Panc1 (cell line): ENCODE results near the gene RPRD2. TPM values are rescaled to one million over a fixed set of nuclear protein-coding genes. Genes with fewer than 3 reads are reported as not detected.

Experiments
- ATAC-seq: fragments of 200-7000 bp; cut with Tn5 transposase; 2 replicates; pipeline ENCODE4 v1.9.1; 2020; ENCODE audit warnings: mild to moderate bottlenecking, moderate library complexity
- BruUV-seq: library from RNA; stranded (reverse); fragments of 400-500 nt; replicated peaks from 2 replicates; lab custom pipeline; 2021; lab: Mats Ljungman, UMichigan
- CTCF ChIA-PET: fragments of 300-600 bp; sonication (Branson Sonifier 250); formaldehyde crosslinking; loops from one replicate; lab custom pipeline; 2022; ENCODE audit warnings: antibody characterized with exemption; lab: Charles Lee
- POLR2A ChIA-PET: fragments of 300-600 bp; sonication (Branson Sonifier 250); formaldehyde crosslinking; loops from one replicate; lab custom pipeline; 2022; ENCODE audit warnings: antibody characterized with exemption; lab: Charles Lee
- DNase-seq: peaks from one replicate; pipeline ENCODE4 v3.0.0-alpha.2; 2010; ENCODE audit warnings: low read depth, low spot score
- H3K27ac ChIP-seq: 2 replicates; pipeline ENCODE4 v1.5.1; 2011; ENCODE audit warnings: mild to moderate bottlenecking, low read length, inconsistent platforms
- H3K27me3 ChIP-seq: fragments of 200-500 bp; sonication (Bioruptor generic); 2 replicates; pipeline ENCODE4 v1.6.0; 2014; ENCODE audit warnings: low read length, inconsistent platforms; ENCODE audit not compliant: control insufficient read depth, insufficient read depth
- H3K36me3 ChIP-seq: fragments of 200-500 bp; sonication (Bioruptor generic); 2 replicates; pipeline ENCODE4 v1.5.1; 2014; ENCODE audit warnings: inconsistent platforms, mild to moderate bottlenecking, low read length, moderate library complexity; ENCODE audit not compliant: control insufficient read depth, insufficient read depth
- H3K4me1 ChIP-seq: 2 replicates; pipeline ENCODE4 v1.5.1; 2011; ENCODE audit warnings: inconsistent platforms, mild to moderate bottlenecking, low read length, moderate library complexity; ENCODE audit not compliant: control insufficient read depth, insufficient read depth
- H3K4me3 ChIP-seq, 2 experiments: 2 replicates each; pipeline ENCODE4 v1.5.1; 2011 to 2012; ENCODE audit warnings: low read depth in 2 of 2, low read length in 2 of 2, mild to moderate bottlenecking in 2 of 2, inconsistent platforms in 1 of 2, moderate library complexity in 1 of 2
- H3K9me3 ChIP-seq: fragments of 200-500 bp; sonication (Bioruptor generic); 2 replicates; pipeline ENCODE4 v1.5.1; 2014; ENCODE audit warnings: low read depth, mild to moderate bottlenecking, inconsistent platforms, low read length, moderate library complexity; ENCODE audit not compliant: control insufficient read depth, insufficient read depth
- POLR2AphosphoS5 ChIP-seq: IDR thresholded peaks from 2 replicates; pipeline ENCODE4 v1.6.1; 2012; ENCODE audit warnings: mild to moderate bottlenecking, low read depth, low read length, moderate library complexity
- SIN3A ChIP-seq: IDR thresholded peaks from 2 replicates; pipeline ENCODE4 v1.6.1; 2012; ENCODE audit warnings: low read depth, mild to moderate bottlenecking, low read length, moderate library complexity, borderline replicate concordance; ENCODE audit not compliant: insufficient read depth
- TCF7L2 ChIP-seq: IDR thresholded peaks from 2 replicates; pipeline ENCODE4 v1.6.1; 2011; ENCODE audit warnings: mild to moderate bottlenecking, low read depth, low read length, inconsistent platforms
- in situ Hi-C: cut with HindIII; loops from 2 replicates; pipeline ENCODE4 v1.10.0; 2016; ENCODE audit warnings: low sequenced_read_pairs, low pct_unique_long_range_greater_than_20kb
- intact Hi-C: fragments of 100-400 bp; cut with micrococcal nuclease; formaldehyde crosslinking; loops from one replicate; pipeline ENCODE4 v1.10.0; 2022; ENCODE audit not compliant: unreplicated experiment
- microRNA-seq: library from miRNA; unstranded; fragments of <30 nt; microRNA quantifications from one replicate; pipeline ENCODE4 v1.1.0, GENCODE V29; 2020; ENCODE audit not compliant: unreplicated experiment
- total RNA-seq: library from RNA; stranded (reverse); gene quantifications from one replicate; pipeline ENCODE4 v1.2.1, GENCODE V29; 2021; ENCODE audit not compliant: unreplicated experiment
- TF ChIP-seq, protein P1 (sequence below): fragments of 450-650 bp; IDR thresholded peaks from 2 replicates; pipeline ENCODE4 v1.5.1; 2017; ENCODE audit warnings: mild to moderate bottlenecking
- TF ChIP-seq, protein P2 (sequence below), 2 experiments: IDR thresholded peaks; 2 replicates each; pipeline ENCODE4 v1.6.1; 2011 to 2012; ENCODE audit warnings: low read depth in 2 of 2, control low read depth in 1 of 2, low read length in 1 of 2, mild to moderate bottlenecking in 1 of 2, moderate library complexity in 1 of 2; ENCODE audit not compliant: insufficient read depth in 1 of 2

The RPRD2 gene
- total RNA-seq, 1 experiment from 2014 or later: 28.3 TPM

DNA sequence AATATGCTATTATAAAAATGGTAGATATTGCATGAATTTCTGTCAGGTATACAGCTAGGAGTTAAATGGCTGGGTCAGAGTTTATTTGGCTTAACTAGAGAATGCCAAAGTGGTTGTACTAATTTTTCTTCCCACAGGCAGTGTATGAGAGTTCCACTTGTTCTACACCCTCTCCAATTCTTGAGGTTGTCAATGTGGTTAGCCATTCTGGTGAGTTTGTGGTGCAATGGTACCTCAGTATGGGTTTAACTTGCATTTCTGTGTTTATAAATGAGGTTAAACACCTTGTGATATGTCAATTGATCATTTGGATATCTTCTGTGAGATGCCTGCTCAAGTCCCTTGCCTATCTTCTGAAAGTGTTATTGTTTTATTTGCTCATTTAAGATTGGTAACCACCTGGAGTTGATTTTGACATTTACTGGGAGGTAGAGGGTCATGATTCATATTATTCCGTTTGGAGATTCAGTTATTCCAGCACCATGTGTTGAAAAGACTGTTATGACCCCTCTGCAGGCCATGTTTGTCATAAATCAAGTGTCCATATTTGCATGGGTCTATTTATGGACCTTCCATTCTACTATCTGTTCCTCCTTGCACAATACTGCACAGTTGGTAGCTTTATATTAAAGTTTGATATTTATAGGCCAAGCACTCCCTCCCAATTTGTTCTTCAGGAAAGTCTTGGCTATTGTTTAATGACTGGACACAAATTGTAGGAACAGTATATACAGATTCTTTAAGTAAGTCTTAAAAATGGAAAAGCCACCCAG, 157.4 kb downstream of the RPRD2 start:
- DNase-seq (no peak), ATAC-seq (no peak)
- in situ Hi-C loops (no loop called here), intact Hi-C loops (no loop called here)
- H3K27me3 ChIP-seq: no peaks in the 10 kb centered on the region
- H3K36me3 ChIP-seq: no peaks in the 10 kb centered on the region
- ChIA-PET POLR2A (no interaction called here), CTCF (no interaction called here)
- no peaks in the 10 kb centered on the region for H3K9me3 ChIP-seq
- no TSS peak for BruUV-seq
- no peak overlapping the region for H3K4me3 ChIP-seq
- H3K4me1 ChIP-seq: no peaks in the 10 kb centered on the region
- no peak for TF ChIP-seq SIN3A
- TF ChIP-seq, protein P1, sequence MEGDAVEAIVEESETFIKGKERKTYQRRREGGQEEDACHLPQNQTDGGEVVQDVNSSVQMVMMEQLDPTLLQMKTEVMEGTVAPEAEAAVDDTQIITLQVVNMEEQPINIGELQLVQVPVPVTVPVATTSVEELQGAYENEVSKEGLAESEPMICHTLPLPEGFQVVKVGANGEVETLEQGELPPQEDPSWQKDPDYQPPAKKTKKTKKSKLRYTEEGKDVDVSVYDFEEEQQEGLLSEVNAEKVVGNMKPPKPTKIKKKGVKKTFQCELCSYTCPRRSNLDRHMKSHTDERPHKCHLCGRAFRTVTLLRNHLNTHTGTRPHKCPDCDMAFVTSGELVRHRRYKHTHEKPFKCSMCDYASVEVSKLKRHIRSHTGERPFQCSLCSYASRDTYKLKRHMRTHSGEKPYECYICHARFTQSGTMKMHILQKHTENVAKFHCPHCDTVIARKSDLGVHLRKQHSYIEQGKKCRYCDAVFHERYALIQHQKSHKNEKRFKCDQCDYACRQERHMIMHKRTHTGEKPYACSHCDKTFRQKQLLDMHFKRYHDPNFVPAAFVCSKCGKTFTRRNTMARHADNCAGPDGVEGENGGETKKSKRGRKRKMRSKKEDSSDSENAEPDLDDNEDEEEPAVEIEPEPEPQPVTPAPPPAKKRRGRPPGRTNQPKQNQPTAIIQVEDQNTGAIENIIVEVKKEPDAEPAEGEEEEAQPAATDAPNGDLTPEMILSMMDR: no peak
- TF ChIP-seq POLR2AphosphoS5: no peak
- TF ChIP-seq TCF7L2: no peak
- TF ChIP-seq, protein P2, sequence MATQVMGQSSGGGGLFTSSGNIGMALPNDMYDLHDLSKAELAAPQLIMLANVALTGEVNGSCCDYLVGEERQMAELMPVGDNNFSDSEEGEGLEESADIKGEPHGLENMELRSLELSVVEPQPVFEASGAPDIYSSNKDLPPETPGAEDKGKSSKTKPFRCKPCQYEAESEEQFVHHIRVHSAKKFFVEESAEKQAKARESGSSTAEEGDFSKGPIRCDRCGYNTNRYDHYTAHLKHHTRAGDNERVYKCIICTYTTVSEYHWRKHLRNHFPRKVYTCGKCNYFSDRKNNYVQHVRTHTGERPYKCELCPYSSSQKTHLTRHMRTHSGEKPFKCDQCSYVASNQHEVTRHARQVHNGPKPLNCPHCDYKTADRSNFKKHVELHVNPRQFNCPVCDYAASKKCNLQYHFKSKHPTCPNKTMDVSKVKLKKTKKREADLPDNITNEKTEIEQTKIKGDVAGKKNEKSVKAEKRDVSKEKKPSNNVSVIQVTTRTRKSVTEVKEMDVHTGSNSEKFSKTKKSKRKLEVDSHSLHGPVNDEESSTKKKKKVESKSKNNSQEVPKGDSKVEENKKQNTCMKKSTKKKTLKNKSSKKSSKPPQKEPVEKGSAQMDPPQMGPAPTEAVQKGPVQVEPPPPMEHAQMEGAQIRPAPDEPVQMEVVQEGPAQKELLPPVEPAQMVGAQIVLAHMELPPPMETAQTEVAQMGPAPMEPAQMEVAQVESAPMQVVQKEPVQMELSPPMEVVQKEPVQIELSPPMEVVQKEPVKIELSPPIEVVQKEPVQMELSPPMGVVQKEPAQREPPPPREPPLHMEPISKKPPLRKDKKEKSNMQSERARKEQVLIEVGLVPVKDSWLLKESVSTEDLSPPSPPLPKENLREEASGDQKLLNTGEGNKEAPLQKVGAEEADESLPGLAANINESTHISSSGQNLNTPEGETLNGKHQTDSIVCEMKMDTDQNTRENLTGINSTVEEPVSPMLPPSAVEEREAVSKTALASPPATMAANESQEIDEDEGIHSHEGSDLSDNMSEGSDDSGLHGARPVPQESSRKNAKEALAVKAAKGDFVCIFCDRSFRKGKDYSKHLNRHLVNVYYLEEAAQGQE (IDR thresholded peaks at IDR 0.05; ENCODE audit: insufficient read depth in 1 of 2, low read depth in 2 of 2, low read length in 1 of 2): no peak
- H3K27ac ChIP-seq: no peak overlapping the region

DNA sequence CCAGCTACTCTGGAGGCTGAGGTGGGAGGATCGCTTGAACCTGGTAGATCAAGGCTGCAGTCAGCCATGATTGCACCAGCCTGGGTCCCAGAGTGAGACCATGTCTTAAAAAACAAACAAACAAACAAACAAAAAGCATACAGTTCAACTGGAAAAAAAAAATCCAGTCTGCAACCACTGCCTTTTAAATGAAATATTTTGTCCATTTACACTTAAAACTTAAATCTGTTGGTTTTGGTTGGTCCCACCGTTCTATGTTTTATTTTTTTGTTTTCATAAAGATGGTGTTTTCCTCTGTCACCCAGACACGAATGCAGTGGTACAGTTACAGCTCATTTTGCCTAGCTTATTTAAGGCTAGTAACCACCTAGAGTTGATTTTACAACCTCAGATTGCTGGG, 161.4 kb downstream of the RPRD2 start:
- TF ChIP-seq TCF7L2 (no peak), SIN3A (no peak)
- no peak for DNase-seq
- Histone ChIP-seq H3K9me3 (no peaks in the 10 kb centered on the region), H3K27me3 (no peaks in the 10 kb centered on the region), H3K27ac (no peak overlapping the region), H3K36me3 (no peaks in the 10 kb centered on the region), H3K4me3 (no peak overlapping the region), H3K4me1 (no peaks in the 10 kb centered on the region)
- ChIA-PET CTCF (no interaction called here), POLR2A (interaction anchor here (0.6 kb wide), 2 partner anchors 24 to 64 kb away, joined by 7 to 10 read pairs; no protein-coding TSS in a partner anchor)
- in situ Hi-C loops (no loop called here), intact Hi-C loops (no loop called here)
- no TSS peak for BruUV-seq
- no peak for ATAC-seq

Small RNA genes within 50 kb of the gene (microRNA-seq; reads per million reads assigned to microRNA genes)
- not detected for gene MIR6878

Other genes with a start within 250 kb of the RPRD2 start
- 9.1 TPM for gene PLEKHO1, start 214.2 kb upstream of the RPRD2 start, total RNA-seq
- 66.2 TPM for gene ANP32E, start 128.0 kb upstream of the RPRD2 start, total RNA-seq
- gene CA14, start 106.4 kb upstream of the RPRD2 start, total RNA-seq: not detected
- gene APH1A, start 95.1 kb upstream of the RPRD2 start, total RNA-seq: 146 TPM
- gene C1orf54, start 91.4 kb upstream of the RPRD2 start, total RNA-seq: 0.39 TPM
- 3.4 TPM for gene CIART, start 81.6 kb upstream of the RPRD2 start, total RNA-seq
- 68.2 TPM for gene MRPS21, start 70.3 kb upstream of the RPRD2 start, total RNA-seq
- gene PRPF3, start 42.6 kb upstream of the RPRD2 start, total RNA-seq: 122 TPM
- 28.2 TPM for gene TARS2, start 123.3 kb downstream of the RPRD2 start, total RNA-seq
- 2.2 TPM for gene ECM1, start 144.0 kb downstream of the RPRD2 start, total RNA-seq
- 1.0 TPM for gene FALEC, start 151.6 kb downstream of the RPRD2 start, total RNA-seq
- gene ADAMTSL4, start 185.3 kb downstream of the RPRD2 start, total RNA-seq: 9.5 TPM
- gene MCL1, start 215.5 kb downstream of the RPRD2 start, total RNA-seq: 126 TPM